C4-2B (cell line): ENCODE data around the gene RPL10.

Experiments
- ZFX ChIP-seq: fragments of 450-650 bp; IDR thresholded peaks from 2 replicates; pipeline ENCODE4 v1.6.1; 2017
- TF ChIP-seq, protein P1 (sequence below): fragments of 450-650 bp; conservative IDR thresholded peaks from 2 replicates; pipeline ENCODE4 v1.5.1; 2017; ENCODE audit warnings: mild to moderate bottlenecking

DNA sequence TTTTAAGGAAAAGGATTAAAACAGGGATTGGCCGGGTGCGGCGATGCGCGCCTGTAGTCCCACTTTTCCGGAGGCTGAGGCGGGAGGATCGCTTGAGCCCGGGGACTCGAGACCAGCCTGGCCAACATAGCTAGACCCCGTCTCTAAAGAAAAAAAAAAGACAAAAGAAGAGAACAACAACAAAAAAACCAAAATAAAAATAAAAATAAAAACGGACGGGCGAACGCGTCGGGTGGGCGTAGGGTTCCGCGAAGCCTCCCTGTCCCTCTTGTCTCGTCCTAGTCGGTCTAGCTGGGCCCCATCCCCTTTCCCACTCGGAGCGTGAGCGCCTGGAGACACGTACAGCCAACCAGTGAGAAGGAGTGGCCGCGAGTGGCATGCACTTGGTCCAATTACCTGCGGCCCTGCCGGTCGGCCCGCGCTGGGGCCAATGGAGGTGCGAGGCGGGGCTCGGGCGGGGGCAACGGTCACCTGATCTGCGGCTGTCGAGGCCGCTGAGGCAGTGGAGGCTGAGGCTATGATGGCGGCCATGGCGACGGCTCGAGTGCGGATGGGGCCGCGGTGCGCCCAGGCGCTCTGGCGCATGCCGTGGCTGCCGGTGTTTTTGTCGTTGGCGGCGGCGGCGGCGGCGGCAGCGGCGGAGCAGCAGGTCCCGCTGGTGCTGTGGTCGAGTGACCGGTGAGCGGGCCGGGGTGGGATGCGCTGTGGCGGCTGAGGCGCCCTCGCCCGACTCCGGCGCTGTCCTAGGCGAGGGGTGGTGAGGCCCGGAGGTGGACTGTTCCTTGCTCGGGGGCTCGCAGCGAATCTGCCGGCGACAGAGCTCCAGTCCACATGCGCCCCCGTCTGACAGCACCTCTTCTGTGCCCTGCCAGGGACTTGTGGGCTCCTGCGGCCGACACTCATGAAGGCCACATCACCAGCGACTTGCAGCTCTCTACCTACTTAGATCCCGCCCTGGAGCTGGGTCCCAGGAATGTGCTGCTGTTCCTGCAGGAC lies 30.3 kb downstream of the RPL10 start, which contains the start of gene ATP6AP1:
- TF ChIP-seq, protein P1, sequence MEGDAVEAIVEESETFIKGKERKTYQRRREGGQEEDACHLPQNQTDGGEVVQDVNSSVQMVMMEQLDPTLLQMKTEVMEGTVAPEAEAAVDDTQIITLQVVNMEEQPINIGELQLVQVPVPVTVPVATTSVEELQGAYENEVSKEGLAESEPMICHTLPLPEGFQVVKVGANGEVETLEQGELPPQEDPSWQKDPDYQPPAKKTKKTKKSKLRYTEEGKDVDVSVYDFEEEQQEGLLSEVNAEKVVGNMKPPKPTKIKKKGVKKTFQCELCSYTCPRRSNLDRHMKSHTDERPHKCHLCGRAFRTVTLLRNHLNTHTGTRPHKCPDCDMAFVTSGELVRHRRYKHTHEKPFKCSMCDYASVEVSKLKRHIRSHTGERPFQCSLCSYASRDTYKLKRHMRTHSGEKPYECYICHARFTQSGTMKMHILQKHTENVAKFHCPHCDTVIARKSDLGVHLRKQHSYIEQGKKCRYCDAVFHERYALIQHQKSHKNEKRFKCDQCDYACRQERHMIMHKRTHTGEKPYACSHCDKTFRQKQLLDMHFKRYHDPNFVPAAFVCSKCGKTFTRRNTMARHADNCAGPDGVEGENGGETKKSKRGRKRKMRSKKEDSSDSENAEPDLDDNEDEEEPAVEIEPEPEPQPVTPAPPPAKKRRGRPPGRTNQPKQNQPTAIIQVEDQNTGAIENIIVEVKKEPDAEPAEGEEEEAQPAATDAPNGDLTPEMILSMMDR: no peak
- TF ChIP-seq ZFX: peak; percentile 56; the same call in 1 of the 2 replicates
